NCI-H1105 (cell line): Measurements from ENCODE around the gene PLCB3.

Experiments used
- DNase-seq: peaks from one replicate; lab custom pipeline; 2025; lab: John Stamatoyannopoulos, UW

PLCB3 gene

GRCh38 chr11:64251016-64251752 is at the start of gene PLCB3:
TSS of gene PLCB3 (plus strand) at chr11:64251530. CDS start at chr11:64251650, 120 bp downstream.
- DNase-seq, result peak; percentile 29

GRCh38 chr11:64201543-64201942 is 49.8 kb upstream of the PLCB3 start:
- DNase-seq, result no peak

GRCh38 chr11:64202992-64203391 is 48.3 kb upstream of the PLCB3 start:
- DNase-seq, result no peak

- no peak for DNase-seq
These were observed 47.8 kb upstream of the PLCB3 start for GRCh38 chr11:64203421-64204079.

- DNase-seq, result no peak
These were observed 47.3 kb upstream of the PLCB3 start for GRCh38 chr11:64204080-64204440.

GRCh38 chr11:64204464-64204989 is 46.8 kb upstream of the PLCB3 start:
- DNase-seq, result peak; percentile 73

- no peak for DNase-seq
These were observed 44.7 kb upstream of the PLCB3 start, which contains the start of gene FERMT3 for GRCh38 chr11:64206457-64207255. TSS of gene FERMT3 (plus strand) at chr11:64206721. CDS start at chr11:64207365, 644 bp downstream.

- no peak for DNase-seq
These were observed 43.9 kb upstream of the PLCB3 start for GRCh38 chr11:64207256-64208085.

GRCh38 chr11:64208086-64208795 is 43.1 kb upstream of the PLCB3 start:
- DNase-seq, result no peak

GRCh38 chr11:64208796-64209562 is 42.4 kb upstream of the PLCB3 start:
- DNase-seq, result no peak

GRCh38 chr11:64209563-64209843 is 41.8 kb upstream of the PLCB3 start:
- DNase-seq, result no peak

GRCh38 chr11:64210301-64211020 is 40.9 kb upstream of the PLCB3 start:
- DNase-seq, result no peak

GRCh38 chr11:64211181-64211872 is 40.0 kb upstream of the PLCB3 start:
- no peak for DNase-seq

GRCh38 chr11:64216879-64217278 is 34.5 kb upstream of the PLCB3 start:
- no peak for DNase-seq

GRCh38 chr11:64218628-64219353 is 32.5 kb upstream of the PLCB3 start:
- DNase-seq, result no peak

- DNase-seq, result no peak
These were observed 32.0 kb upstream of the PLCB3 start for GRCh38 chr11:64219354-64219684.

- DNase-seq, result no peak
These were observed 31.6 kb upstream of the PLCB3 start for GRCh38 chr11:64219755-64220154.

- DNase-seq, result no peak
These were observed 31.1 kb upstream of the PLCB3 start for GRCh38 chr11:64220271-64220670.

- no peak for DNase-seq
These were observed 30.5 kb upstream of the PLCB3 start for GRCh38 chr11:64220798-64221197.
